Breast epithelium (tissue), 4 donors: ENCODE results near the gene TOR1AIP1. TPM values are rescaled to one million over a fixed set of nuclear protein-coding genes. Genes with fewer than 3 reads are reported as not detected.

Experiments used
- DNase-seq, 2 donors: peaks; one replicate each; pipeline ENCODE4 v3.0.0-alpha.2; 2019; ENCODE audit warnings: low spot score in 2 of 2
- H3K27ac ChIP-seq, 2 donors: fragments of 200-600 bp; sonication (generic) in 1 of 2; one replicate each; pipeline ENCODE4 v1.5.1; 2016 to 2019; ENCODE audit warnings: mild to moderate bottlenecking in 1 of 2
- H3K27me3 ChIP-seq, 2 donors: fragments of 200-600 bp; sonication (generic) in 1 of 2; one replicate each; pipeline versions ENCODE4 v1.5.1 to v1.6.0; 2017 to 2019; ENCODE audit warnings: control low read depth in 1 of 2, mild to moderate bottlenecking in 1 of 2
- H3K36me3 ChIP-seq: fragments of 200-600 bp; one replicate; pipeline ENCODE4 v1.5.1; 2019
- H3K4me1 ChIP-seq, 2 donors: fragments of 200-600 bp; sonication (generic); one replicate each; pipeline ENCODE4 v1.5.1; 2016 to 2019; ENCODE audit warnings: control low read depth in 1 of 2
- H3K4me3 ChIP-seq, 3 donors: fragments of 200-600 bp; sonication (generic); 1 replicate in 2 of 3; 2 replicates in 1 of 3; pipeline ENCODE4 v1.5.1; 2016 to 2019; ENCODE audit warnings: mild to moderate bottlenecking in 3 of 3, moderate library complexity in 2 of 3
- H3K9me3 ChIP-seq, 2 donors: fragments of 200-600 bp; sonication (generic) in 1 of 2; one replicate each; pipeline ENCODE4 v1.5.1; 2016 to 2019; ENCODE audit warnings: control low read depth in 1 of 2
- CTCF ChIP-seq, 3 donors: fragments of 450-650 bp; IDR thresholded peaks; one replicate each; pipeline ENCODE4 v1.5.1; 2016 to 2017; ENCODE audit warnings: antibody characterized with exemption in 3 of 3, mild to moderate bottlenecking in 3 of 3, moderate library complexity in 3 of 3
- POLR2A ChIP-seq: fragments of 450-650 bp; IDR thresholded peaks from one replicate; pipeline ENCODE4 v1.6.1; 2016; ENCODE audit warnings: antibody characterized with exemption, mild to moderate bottlenecking, moderate library complexity
- POLR2AphosphoS5 ChIP-seq, 3 donors: sonication (generic); formaldehyde crosslinking; IDR thresholded peaks; one replicate each; pipeline ENCODE4 v1.6.1; 2017; ENCODE audit warnings: antibody characterized with exemption in 3 of 3
- intact Hi-C: fragments of 100-400 bp; cut with DNase I; formaldehyde crosslinking; loops from one replicate; pipeline ENCODE4 v1.15.1; 2023; ENCODE audit warnings: low total_unique reads
- total RNA-seq, 3 donors: library from RNA; depleted of rRNA; stranded (reverse); fragments of >200 nt; gene quantifications; one replicate each; pipeline ENCODE4 v1.1.0, GENCODE V29; 2016

Gene TOR1AIP1
- total RNA-seq, 3 donors from 2014 or later, result 55.7 to 112 (median 90.9) TPM

- TF ChIP-seq POLR2AphosphoS5 (IDR thresholded peaks at IDR 0.05), result no peak
- peak; percentile 8 to 47 (median 36) for TF ChIP-seq CTCF (IDR thresholded peaks at IDR 0.05)
- no peak for DNase-seq
- H3K36me3 ChIP-seq, result no peaks in the 10 kb centered on the region
Observed at GRCh38 chr1:179867493-179868330, 14.4 kb upstream of the TOR1AIP1 start.

GRCh38 chr1:179870870-179871269 is 11.2 kb upstream of the TOR1AIP1 start:
- Histone ChIP-seq H3K36me3 (no peaks in the 10 kb centered on the region), H3K4me1 (peaks cover 0 to 3% of the 10 kb centered on the region in 2 donors), H3K27ac (no peak overlapping the region), H3K9me3 (no peaks in the 10 kb centered on the region), H3K27me3 (no peaks in the 10 kb centered on the region), H3K4me3 (no peak overlapping the region)
- intact Hi-C loops, result no loop called here
- DNase-seq, result no peak
- TF ChIP-seq CTCF (IDR thresholded peaks at IDR 0.05), result no peak
- TF ChIP-seq POLR2A, result no peak
- TF ChIP-seq POLR2AphosphoS5 (IDR thresholded peaks at IDR 0.05), result no peak

More at GRCh38 chr1:179867493-179868330, 14.4 kb upstream of the TOR1AIP1 start:
- Histone ChIP-seq H3K9me3 (no peaks in the 10 kb centered on the region), H3K27ac (no peak overlapping the region), H3K4me1 (no peaks in the 10 kb centered on the region), H3K4me3 (no peak overlapping the region), H3K27me3 (no peaks in the 10 kb centered on the region)
- intact Hi-C loops, result no loop called here

- Histone ChIP-seq H3K9me3 (no peaks in the 10 kb centered on the region), H3K4me1 (peaks cover 0 to 9% of the 10 kb centered on the region in 2 donors), H3K4me3 (no peak overlapping the region), H3K27ac (no peak overlapping the region), H3K27me3 (no peaks in the 10 kb centered on the region), H3K36me3 (no peaks in the 10 kb centered on the region)
- DNase-seq, result no peak
- intact Hi-C loops, result no loop called here
- TF ChIP-seq POLR2A, result no peak
- TF ChIP-seq POLR2AphosphoS5 (IDR thresholded peaks at IDR 0.05), result no peak
- no peak for TF ChIP-seq CTCF (IDR thresholded peaks at IDR 0.05)
Observed at GRCh38 chr1:179871940-179872339, 10.1 kb upstream of the TOR1AIP1 start.

GRCh38 chr1:179872558-179872957 is 9.5 kb upstream of the TOR1AIP1 start:
- H3K4me1 ChIP-seq, result peaks cover 0 to 9% of the 10 kb centered on the region in 2 donors
- intact Hi-C loops, result no loop called here
- no peak for DNase-seq
- H3K9me3 ChIP-seq, result no peaks in the 10 kb centered on the region
- H3K27ac ChIP-seq, result no peak overlapping the region
- H3K4me3 ChIP-seq, result no peak overlapping the region
- no peaks in the 10 kb centered on the region for H3K27me3 ChIP-seq
- H3K36me3 ChIP-seq, result no peaks in the 10 kb centered on the region
- no peak for TF ChIP-seq POLR2A

GRCh38 chr1:179873438-179873851 is 8.6 kb upstream of the TOR1AIP1 start:
- no peak for TF ChIP-seq POLR2A
- no peak for TF ChIP-seq CTCF (IDR thresholded peaks at IDR 0.05)
- TF ChIP-seq POLR2AphosphoS5 (IDR thresholded peaks at IDR 0.05), result no peak
- Histone ChIP-seq H3K9me3 (no peaks in the 10 kb centered on the region), H3K4me1 (peaks cover 0 to 9% of the 10 kb centered on the region in 2 donors), H3K27me3 (no peaks in the 10 kb centered on the region), H3K36me3 (no peaks in the 10 kb centered on the region), H3K4me3 (no peak overlapping the region), H3K27ac (no peak overlapping the region)
- intact Hi-C loops, result no loop called here
- no peak for DNase-seq
